HG02852 (cell line): ENCODE data around the gene LRRIQ1.
A peak's percentile ranks its signal among the peaks of the same experiment; 100 is the strongest.

Source experiments
- ATAC-seq: cut with Tn5 transposase; IDR thresholded peaks from one replicate; pipeline ENCODE4 v1.9.1; 2021; ENCODE audit warnings: mild to moderate bottlenecking, moderate library complexity; ENCODE audit not compliant: unreplicated experiment

Gene LRRIQ1

DNA sequence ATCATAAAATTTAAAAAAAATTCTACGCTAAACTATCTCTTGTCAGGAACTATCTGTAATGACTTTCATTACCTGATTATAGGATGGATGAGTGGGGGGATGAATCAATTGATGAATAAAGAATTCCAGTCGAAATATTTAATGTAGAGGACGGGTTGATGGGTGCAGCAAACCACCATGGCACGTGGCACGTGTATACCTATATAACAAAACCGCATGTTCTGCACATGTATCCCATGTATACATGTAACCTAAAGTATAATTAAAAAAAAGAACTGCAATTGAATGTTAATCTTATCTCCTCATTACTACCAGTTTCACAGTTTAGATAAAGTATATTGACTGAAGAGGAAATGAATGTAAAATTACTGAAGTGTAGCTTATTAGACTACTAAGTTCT lies 23.4 kb downstream of the LRRIQ1 start:
- no peak for ATAC-seq

DNA sequence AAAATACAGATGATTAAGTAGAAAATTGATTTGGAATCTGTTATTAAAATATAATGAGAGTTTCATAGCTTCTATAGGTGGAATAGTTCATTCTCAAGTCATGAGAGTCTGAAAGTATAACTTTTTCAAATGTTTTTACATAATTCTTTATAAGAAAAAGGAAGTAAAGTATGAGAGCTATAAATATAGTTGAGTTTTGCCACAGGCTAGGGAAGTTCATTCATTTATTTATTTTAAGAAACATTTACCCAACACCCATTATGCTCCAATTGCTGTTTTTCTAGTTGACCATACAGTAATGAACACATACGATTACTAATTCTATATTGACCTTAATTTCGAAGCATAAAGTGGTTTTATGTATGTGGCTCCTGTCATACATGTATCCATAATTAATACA lies 24.8 kb downstream of the LRRIQ1 start:
- ATAC-seq: no peak

DNA sequence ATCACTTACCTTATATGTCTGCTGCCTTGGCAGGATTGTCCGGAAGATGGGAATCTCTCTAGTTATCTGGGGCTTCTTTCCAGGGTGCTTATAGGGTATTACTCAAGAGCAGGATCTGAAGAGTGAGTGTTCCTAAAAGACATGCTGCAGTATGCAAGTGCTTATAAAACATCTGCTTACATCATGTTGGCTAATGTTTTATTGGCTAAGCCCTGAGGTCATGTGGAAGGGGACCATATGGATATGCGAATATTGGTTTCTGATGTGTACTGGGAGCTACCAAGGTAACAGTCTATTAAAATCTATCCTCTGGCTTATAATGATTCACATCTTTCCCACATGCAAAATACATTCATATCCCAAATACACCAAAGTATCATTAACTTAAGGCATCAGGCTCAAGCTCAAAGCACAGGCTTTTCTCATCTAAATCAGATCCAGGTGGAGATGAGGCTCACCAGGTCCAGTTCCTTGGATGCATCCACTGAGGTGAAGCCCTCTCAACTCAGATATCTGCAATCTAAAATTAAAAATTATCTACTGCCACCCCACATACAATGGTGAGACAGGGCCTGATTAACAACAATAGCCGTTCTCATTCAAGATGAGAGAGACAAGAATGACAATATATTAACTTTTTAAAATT lies 29.8 kb downstream of the LRRIQ1 start:
- ATAC-seq: no peak

DNA sequence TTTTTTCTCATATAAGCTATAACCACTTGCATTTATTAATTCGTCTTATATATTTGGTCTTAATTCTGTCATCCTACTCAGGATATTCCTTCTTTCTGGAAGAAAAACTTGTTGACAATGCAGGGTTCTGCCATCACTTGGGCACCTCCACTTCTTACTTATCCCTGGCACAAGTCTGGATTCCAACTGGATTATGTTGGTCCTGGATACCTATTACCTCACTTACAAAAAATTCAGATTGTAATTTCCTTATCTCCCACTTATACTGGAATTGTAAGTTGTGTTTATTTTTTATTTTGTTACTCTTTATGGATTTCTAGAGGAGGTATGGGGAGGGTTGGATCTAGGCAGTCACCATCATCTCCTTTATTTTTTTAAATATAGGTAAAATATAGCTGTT lies 36.7 kb downstream of the LRRIQ1 start:
- ATAC-seq: no peak

DNA sequence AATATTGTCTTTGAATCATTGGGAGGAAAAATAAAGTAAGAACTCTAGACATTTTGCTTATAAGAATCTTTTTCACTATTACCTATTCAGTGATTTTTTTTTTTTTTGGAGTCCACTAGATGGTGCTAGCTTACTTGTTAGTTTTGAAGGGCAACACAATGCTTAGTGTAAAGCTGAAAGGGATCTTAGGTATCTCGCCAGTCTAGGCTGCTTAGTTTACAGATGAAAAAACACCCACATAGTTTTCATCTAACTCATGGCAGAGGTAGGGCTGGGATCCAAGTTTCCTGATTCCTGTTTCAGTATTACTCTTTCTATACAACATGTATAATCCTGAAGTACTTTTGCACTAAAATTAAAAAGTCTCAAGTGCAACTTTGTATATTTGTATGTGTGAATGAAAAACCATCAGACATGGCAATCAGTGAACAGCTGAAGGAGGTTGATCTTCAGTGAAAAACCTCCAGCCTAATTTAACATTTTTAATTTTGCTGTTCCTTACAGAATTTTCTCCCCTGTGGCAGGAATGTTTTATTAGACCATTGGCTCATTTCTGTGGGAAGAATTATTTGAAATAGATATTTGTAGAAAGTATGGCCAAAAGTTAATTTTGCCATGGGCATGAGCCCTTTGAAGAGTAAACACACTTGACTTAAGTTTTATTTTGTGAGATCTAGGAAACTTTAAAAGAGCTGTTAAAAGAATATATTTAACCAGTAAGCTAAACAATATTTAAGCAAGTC lies 40.7 kb downstream of the LRRIQ1 start:
- peak; percentile 89 for ATAC-seq

DNA sequence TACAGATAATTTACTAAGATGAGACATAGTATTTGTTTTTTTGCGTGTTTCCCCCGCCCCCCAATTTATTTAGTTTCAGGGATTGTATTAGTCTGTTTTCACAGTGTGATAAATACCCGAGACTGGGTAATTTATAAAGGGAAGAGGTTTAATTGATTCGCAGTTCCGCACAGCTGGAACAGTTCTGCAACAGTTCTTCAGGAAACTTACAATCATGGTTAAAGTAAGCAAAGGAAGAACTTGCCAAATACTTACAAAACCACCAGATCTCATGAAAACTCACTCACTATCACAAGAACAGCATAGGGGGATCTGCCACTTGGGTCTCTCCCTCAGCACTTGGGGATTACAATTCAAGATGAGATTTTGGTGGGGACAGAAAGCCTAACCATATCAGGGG lies 48.9 kb downstream of the LRRIQ1 start:
- ATAC-seq: no peak

DNA sequence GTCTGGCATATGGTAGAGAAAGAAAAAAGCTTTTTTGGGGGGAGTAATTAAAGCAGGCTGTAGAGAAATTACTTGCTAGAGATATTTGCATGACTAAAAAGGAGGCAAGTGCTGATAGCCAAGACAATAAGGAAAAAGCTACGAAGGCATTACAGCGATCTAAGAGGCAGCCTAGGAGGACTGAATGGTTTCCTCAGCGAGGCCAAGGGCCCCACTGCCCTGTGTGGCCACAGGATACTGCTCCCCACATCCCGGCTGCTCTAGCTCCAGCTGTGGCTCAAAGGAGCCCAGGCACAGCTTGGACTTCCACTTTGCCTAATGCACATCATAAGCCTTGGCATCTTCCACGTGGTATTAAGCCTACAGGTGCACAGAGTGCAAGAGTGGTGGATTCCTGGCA lies 53.6 kb downstream of the LRRIQ1 start:
- no peak for ATAC-seq

DNA sequence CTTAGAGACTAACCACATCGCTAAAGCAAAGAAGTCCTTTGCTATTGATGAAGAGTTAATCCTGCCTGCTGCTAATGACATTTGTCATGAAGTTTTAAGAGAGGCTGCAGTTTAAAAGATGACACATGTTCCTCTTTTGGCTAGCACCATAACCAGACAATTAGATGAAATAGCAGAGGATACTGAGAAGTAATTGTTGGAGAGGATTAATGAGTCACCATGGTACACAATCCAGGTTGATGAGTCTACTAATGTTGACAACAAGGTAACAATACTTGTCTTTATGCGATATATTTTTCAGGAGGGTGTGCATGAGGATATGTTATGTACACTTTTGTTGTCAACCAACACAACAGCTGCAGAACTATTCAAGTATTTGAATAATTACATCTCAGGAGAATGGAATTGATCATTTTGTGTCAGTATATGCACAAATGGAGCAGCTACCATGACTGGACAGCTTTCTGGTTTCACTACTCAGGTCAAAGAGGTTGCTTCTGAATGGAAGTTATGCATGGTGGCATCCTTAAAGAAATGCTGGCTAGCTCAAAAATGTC lies 56.7 kb downstream of the LRRIQ1 start:
- no peak for ATAC-seq

DNA sequence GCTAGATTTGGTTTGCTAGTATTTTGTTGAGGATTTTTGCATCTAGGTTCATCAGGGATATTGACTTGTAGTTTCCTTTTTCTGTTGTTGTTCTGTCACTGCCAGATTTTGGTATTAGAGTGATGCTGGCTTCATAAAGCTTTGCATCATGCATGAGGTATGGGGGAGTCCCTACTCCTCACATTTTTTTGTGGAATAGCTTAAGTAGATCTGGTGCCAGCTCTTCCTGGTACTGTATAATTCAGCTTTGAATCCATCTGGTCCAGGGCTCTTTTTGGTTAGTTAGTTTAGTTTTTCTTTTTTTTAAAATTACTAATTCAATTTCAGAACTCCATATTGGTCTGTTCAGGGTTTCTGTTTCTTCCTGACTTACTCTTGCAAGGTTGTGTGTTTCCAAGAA lies 59.4 kb downstream of the LRRIQ1 start:
- no peak for ATAC-seq

DNA sequence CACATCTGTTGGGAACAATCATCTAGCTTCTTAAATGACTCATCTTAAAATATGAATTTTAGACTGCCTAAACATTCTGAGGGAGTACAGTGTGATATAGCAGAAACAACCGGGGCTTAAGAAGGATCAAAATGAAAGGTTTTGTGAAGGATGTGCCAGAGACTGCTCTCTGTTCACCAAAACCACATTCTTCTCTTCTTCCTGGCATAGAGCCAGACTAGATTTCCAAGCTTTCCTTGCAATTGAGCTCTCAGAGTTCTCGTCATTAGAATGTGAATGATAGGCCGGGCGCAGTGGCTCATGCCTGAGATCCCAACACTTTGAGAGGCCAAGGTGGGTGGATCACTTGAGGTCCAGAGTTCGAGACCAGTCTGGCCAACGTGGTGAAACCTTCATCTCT lies 94.5 kb downstream of the LRRIQ1 start:
- ATAC-seq: no peak

DNA sequence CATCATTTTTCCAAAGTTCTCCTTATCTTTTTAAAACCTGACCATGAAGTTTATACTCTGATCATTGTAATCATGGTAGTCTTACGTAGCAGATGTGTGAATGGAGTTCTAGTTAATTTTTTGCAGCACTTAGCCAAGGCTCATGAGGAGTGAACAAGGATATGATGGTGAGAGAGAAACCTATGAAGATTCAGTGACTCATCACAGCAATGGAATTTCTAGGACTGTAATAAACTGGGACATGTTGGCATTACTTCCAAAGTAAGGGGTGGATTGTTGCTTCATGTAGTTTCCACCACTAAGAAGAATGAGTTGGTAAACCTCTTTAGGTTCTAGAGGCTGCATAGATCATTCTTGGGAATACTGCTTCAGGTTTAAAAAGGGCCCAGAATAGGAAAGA lies 102.7 kb downstream of the LRRIQ1 start:
- ATAC-seq: no peak

DNA sequence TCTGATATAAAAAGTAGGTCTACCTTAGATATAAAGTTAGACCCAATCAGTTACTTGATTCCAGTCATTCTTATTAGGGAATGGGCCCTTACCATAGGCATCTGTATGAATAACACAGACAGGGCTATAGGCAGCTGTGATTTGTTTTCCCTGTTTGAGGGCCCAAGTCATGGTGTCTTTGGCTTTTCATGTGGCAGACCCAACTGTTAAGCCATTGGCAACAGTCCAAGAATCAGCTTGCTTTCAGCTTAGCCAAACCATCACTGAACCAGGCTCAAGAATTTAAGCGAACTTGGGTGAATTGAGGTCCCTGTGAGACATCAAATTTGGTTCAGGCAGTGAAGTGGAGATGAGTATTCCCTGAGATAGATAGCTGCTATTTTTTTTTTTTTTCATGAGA lies 111.2 kb downstream of the LRRIQ1 start:
- no peak for ATAC-seq

DNA sequence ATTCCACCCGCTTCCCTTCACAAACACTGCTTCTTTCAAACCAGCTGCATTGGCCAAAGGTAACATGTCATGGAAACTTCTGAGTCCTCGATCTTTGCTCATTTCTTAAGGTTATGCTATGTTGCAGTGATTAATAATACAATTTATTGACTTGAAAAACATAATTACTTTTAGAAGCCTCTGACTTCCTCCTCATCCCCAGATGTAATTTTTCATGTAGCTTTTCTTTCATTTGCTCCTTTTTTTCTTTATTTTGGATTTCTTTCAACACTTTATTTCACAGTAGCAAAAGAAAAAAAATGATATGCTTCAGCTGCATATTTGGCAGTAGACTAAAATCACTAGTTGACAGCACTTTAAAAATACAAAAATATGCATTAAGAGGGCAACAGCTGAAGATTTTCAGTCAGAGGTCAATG lies 116.2 kb downstream of the LRRIQ1 start:
- no peak for ATAC-seq

DNA sequence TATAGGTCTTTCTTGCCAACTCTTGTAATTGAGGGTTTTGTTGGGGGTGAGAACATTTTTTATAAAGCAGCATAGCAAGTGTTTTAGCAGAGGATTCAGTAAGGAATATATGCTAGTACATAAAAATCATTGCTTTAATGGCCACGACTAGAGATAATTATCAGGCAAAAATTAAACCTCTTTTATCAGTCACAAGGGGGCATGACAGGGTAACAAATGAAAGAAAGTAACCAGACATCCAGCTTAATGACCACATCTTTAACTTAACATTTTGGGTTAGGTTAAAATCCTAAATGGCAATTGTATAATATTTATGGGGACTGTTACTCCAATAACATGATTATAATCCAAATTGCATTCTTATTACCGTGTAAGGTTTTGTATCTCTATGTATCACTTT lies 119.6 kb downstream of the LRRIQ1 start:
- no peak for ATAC-seq

DNA sequence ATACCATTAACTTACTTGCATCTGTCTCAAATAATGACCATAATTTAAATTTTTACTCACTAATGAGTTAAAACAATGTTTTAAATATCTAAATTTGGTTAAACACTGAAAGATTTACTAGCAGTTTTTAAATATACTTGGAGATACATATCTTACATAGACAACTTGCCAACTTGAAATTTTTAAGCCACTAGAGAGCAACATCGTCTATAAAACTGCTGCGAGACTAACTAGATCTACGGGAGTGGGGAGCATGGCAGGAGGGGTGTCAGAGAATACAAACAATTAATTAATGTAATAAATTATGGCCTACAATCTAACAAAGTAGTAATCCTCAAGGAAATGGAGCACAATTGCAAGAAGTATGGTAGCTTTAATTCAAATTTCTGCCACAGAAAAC lies 120.4 kb downstream of the LRRIQ1 start:
- ATAC-seq: no peak

DNA sequence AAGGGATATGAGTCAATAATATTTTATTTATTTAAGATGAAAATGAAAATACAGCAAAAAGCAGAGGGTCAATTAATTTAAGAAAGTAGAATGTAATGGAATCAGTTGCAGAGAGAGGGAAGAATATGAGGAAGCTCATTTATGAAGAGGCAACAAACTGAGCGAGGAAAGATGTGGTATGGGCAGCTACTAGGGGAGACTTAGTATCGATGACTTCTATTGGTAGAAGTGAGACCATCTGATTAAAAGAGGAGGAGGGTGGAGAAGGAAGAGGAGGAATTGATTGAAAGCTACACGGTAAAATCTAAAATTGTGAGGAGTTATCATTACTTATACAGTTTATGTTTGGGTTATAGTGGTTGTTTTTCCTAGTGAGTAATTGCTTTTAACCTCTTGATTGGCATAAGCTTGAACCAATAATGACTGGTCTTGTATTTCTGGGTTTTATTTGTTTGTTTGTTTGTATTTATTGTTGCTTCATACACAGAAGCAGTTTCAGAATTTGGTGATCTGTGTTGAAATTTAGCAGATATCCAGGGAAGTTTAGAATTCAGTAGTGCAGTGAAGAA lies 121.0 kb downstream of the LRRIQ1 start:
- ATAC-seq: no peak

DNA sequence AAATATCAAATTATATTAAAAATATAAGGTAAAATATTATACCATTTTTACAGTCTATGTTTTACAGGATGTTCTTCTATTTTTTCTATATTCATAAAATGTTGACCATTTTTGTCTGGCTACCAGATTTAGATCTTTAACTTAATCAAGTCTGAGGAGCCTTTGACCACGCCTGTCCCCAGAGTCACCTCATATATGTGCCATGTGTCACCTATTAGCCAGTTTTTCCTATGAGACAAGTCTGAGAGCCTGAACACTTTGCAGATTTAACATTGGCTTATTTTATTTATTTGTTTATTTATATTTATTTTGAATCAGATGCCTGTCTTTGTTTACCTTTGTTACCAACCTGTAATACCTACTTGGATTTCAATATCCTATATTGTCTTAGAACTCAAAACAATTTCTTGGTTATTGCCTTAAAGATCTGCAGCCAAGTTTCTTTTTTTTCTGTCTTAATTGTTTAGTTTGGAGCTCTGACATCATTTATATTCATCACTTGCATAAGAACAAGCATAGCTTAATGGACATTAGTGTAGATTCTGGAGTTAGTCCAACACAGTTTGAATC lies 127.7 kb downstream of the LRRIQ1 start:
- ATAC-seq: no peak

DNA sequence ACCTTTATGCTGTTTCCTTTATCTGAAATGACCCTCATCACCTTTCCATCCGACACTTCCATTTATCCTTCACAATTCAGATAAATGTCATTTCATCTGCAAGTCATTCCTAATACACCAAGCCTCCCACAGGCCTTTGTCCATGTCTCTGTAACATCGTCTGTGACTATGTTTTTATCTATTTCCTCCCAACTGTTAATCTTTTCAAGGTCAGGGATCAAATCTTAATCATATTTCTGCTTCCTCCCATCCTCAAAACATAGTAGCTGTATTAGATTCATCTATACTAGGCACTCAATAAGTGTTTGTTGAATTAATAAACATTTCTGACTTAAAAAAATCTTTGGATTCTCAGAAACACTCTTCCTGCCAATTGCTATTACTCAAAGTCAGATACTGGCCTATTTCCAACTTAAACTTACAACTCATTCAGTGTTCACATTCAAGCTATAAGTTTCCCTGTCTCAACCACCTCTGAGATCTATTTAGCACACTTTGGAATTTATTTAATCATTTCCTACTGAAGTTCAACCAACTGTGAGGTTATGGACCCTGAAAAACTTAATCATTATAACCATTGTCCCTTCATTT lies 143.6 kb downstream of the LRRIQ1 start:
- ATAC-seq: no peak

DNA sequence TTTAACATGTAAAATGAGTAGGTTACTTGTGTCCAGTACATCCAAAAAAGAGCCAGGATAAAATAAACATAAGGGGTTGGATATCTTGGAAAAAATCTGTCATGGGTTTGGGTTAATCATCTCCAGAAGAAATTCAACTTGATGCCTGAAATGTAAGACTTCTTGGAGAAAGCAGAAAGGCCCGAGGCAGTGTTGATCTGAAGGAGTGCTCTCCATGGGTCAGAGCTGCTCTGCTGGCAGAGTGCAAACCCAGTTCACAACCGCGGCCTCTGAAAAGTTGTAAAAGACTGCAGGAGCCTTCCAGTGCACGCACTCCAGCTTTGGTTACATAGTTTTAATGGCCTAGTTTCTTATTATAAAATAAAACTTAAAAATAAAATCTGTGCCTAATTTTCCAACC lies 146.5 kb downstream of the LRRIQ1 start:
- ATAC-seq: no peak

DNA sequence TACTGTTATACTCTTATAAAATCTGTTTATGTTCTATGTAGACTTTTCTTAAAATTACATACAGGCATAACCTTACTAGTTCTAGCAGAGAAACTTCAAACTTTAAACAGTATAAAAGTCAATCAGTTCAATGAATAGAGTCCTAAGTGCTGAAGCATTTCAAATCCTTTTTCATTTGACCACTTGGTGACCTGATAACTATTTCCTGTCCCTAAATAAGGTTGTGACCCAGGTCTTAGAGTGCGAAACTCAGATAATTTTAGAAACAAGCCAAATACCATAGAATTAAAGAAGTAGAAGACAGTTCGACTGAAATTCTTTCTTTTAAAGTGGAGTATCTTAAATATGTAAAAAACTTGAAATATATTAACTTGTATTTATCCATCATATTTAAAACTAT lies 147.7 kb downstream of the LRRIQ1 start:
- no peak for ATAC-seq

DNA sequence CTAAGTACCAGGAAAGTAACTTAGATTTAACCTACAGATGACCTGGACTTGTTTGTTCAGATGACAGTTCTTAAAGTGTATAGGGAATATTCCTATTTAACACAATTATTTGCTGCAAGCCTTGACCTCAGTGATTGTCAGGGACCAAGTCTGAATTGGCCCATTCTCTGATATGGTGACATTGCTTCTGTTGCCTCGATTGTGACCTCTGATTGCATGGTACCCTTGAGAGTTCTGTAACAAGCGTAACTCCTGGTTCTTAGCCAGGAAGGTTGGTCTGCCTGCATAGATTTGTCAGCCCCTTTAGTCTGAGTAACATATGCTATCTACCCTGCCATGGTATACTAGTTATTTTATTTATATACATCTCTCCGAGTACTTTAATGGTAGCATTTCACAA lies 150.1 kb downstream of the LRRIQ1 start:
- no peak for ATAC-seq
